Epithelial cell of proximal tubule (primary cell): ENCODE results near the gene FAM171A1. TPM values are rescaled to one million over a fixed set of nuclear protein-coding genes. Genes with fewer than 3 reads are reported as not detected.
"Not testable (repeated sequence)": the region's sequence is repeated elsewhere in the genome, so short reads cannot be mapped to it uniquely, and the experiment has no call there.

Experiments used
- DNase-seq: peaks from one replicate; pipeline ENCODE4 v3.0.0-alpha.2; 2011; ENCODE audit warnings: low read depth
- H3K4me3 ChIP-seq: 2 replicates; pipeline ENCODE4 v1.5.1; 2011; ENCODE audit warnings: low read depth, mild to moderate bottlenecking, low read length
- CTCF ChIP-seq: conservative IDR thresholded peaks from 2 replicates; pipeline ENCODE4 v1.5.1; 2012; ENCODE audit warnings: low read depth, mild to moderate bottlenecking, low read length
- total RNA-seq: library from RNA; depleted of rRNA; stranded (reverse); fragments of >200 nt; gene quantifications from 2 replicates; pipeline ENCODE4 v1.2.3, GENCODE V29; 2015

Gene FAM171A1
- total RNA-seq, 1 donor from 2014 or later, result 20.2 TPM

- no peak for TF ChIP-seq CTCF
- no peak for DNase-seq
- no peak overlapping the region for H3K4me3 ChIP-seq
Observed at GRCh38 chr10:15405319-15405718, 34.2 kb upstream of the FAM171A1 start.

- no peak for TF ChIP-seq CTCF
- no peak for DNase-seq
- no peak overlapping the region for H3K4me3 ChIP-seq
Observed at GRCh38 chr10:15401382-15401781, 30.3 kb upstream of the FAM171A1 start.

- not testable (repeated sequence) for H3K4me3 ChIP-seq, DNase-seq
Observed at GRCh38 chr10:15400461-15400860, 29.4 kb upstream of the FAM171A1 start.

GRCh38 chr10:15399060-15399661 lies 28.1 kb upstream of the FAM171A1 start:
- TF ChIP-seq CTCF, result no peak
- H3K4me3 ChIP-seq, result no peak overlapping the region
- DNase-seq, result no peak

- H3K4me3 ChIP-seq, result no peak overlapping the region
- TF ChIP-seq CTCF, result no peak
- no peak for DNase-seq
Observed at GRCh38 chr10:15395935-15396334, 24.8 kb upstream of the FAM171A1 start.

GRCh38 chr10:15393139-15393825 lies 22.2 kb upstream of the FAM171A1 start:
- no peak overlapping the region for H3K4me3 ChIP-seq
- DNase-seq, result no peak
- no peak for TF ChIP-seq CTCF

GRCh38 chr10:15391491-15391890 lies 20.4 kb upstream of the FAM171A1 start:
- DNase-seq, result no peak
- no peak for TF ChIP-seq CTCF
- H3K4me3 ChIP-seq, result no peak overlapping the region

- not testable (repeated sequence) for DNase-seq, H3K4me3 ChIP-seq
Observed at GRCh38 chr10:15388172-15388571, 17.1 kb upstream of the FAM171A1 start.
